Mucosa of descending colon (tissue), 3 donors: ENCODE results near the gene NIPAL3. TPM values are rescaled to one million over a fixed set of nuclear protein-coding genes. Genes with fewer than 3 reads are reported as not detected.
"Not testable (repeated sequence)": the region's sequence is repeated elsewhere in the genome, so short reads cannot be mapped to it uniquely, and the experiment has no call there.

Source experiments
- ATAC-seq: fragments of 200-7000 bp; cut with Tn5 transposase; one replicate; pipeline ENCODE4 v1.9.1; 2020; ENCODE audit warnings: mild to moderate bottlenecking, moderate library complexity
- DNase-seq, 3 donors: peaks; one replicate each; pipeline ENCODE4 v3.0.0-alpha.2; 2020
- H3K36me3 ChIP-seq: fragments of 200-600 bp; one replicate; pipeline ENCODE4 v1.8.0; 2021; ENCODE audit warnings: low read depth, mild to moderate bottlenecking
- H3K4me1 ChIP-seq: fragments of 200-600 bp; one replicate; pipeline ENCODE4 v1.8.0; 2021; ENCODE audit warnings: low read depth, mild to moderate bottlenecking
- H3K4me3 ChIP-seq: fragments of 200-600 bp; one replicate; pipeline ENCODE4 v1.8.0; 2021; ENCODE audit warnings: mild to moderate bottlenecking
- H3K9me3 ChIP-seq: fragments of 200-600 bp; one replicate; pipeline ENCODE4 v1.8.0; 2021; ENCODE audit warnings: mild to moderate bottlenecking
- intact Hi-C, 2 donors: fragments of 100-400 bp; cut with DNase I in 1 of 2; cut with micrococcal nuclease in 1 of 2; formaldehyde crosslinking; loops; one replicate each; pipeline versions ENCODE4 v1.11.0 to v1.11.1; 2022; cut with DNase I, micrococcal nuclease
- total RNA-seq, 3 donors: library from RNA; stranded (reverse); fragmentation: NEBNext Ultra II Directional in 2 of 3; extraction: Animal tissue kit (Norgen Biotek cat#: 25700) in 2 of 3; gene quantifications; one replicate each; pipeline versions ENCODE4 v1.2.1 to v1.2.4, GENCODE V29; 2021 to 2023
- TF ChIP-seq, protein P1 (sequence below): fragments of 200-600 bp; IDR thresholded peaks from one replicate; pipeline ENCODE4 v1.8.0; 2022; ENCODE audit warnings: antibody characterized with exemption, mild to moderate bottlenecking
- donor health status: DM: no; HTN: no; CAD: no; lungs with moderate emphysema.
- donor health status: DM: no; HTN: no; CAD: no.
- donor health status: DM: no; HTN: yes; CAD: no.

The NIPAL3 gene
- total RNA-seq, 3 donors from 2014 or later: 38.3 to 52.5 (median 40.7) TPM

DNA sequence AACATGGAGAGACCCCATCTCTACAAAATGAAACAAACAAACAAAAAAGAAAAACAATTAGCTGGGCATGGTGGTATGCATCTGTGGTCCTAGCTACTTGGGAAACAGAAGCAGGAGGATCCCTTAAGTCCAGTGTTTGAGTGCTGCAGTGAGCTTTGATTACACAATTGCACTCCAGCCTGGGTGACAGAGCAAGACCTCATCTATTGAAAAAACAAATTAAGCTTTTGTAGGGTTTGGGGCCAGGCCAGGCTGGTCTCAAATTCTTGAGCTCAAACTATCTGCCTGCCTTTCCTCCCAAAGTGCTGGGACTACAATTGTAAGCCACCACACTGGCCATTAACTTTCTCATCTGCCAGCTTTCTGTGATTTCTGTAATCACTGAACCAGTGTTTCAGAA is 27.2 kb downstream of the NIPAL3 start:
- no peaks in the 10 kb centered on the region for H3K4me1 ChIP-seq
- H3K36me3 ChIP-seq: no peaks in the 10 kb centered on the region
- no peak for ATAC-seq
- no peaks in the 10 kb centered on the region for H3K9me3 ChIP-seq
- H3K4me3 ChIP-seq: no peak overlapping the region
- no peak for DNase-seq
- intact Hi-C loops: no loop called here
- TF ChIP-seq, protein P1, sequence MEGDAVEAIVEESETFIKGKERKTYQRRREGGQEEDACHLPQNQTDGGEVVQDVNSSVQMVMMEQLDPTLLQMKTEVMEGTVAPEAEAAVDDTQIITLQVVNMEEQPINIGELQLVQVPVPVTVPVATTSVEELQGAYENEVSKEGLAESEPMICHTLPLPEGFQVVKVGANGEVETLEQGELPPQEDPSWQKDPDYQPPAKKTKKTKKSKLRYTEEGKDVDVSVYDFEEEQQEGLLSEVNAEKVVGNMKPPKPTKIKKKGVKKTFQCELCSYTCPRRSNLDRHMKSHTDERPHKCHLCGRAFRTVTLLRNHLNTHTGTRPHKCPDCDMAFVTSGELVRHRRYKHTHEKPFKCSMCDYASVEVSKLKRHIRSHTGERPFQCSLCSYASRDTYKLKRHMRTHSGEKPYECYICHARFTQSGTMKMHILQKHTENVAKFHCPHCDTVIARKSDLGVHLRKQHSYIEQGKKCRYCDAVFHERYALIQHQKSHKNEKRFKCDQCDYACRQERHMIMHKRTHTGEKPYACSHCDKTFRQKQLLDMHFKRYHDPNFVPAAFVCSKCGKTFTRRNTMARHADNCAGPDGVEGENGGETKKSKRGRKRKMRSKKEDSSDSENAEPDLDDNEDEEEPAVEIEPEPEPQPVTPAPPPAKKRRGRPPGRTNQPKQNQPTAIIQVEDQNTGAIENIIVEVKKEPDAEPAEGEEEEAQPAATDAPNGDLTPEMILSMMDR: no peak

DNA sequence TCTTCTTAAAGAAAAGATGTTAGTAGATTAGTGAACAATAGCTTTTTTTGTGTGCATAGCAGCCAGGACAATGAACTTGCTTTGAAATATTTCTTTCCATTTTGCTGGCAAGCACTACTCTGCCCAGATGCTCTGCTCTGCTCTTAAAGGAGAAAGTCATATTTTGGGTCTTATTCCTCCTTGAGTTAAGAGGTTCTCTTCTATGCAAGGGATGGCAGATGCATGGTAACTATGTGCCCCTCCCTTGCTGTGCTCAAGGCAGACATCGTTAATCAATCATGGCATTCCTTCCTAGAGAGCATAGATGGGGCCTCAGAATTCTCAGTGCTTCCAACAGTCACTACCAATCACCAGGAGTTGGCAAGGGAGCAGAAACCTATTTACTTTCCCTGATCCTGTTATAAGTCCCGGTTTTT is 27.6 kb downstream of the NIPAL3 start:
- no peak for ATAC-seq
- intact Hi-C loops: no loop called here
- DNase-seq: no peak
- Histone ChIP-seq H3K36me3 (no peaks in the 10 kb centered on the region), H3K4me3 (no peak overlapping the region), H3K9me3 (no peaks in the 10 kb centered on the region), H3K4me1 (no peaks in the 10 kb centered on the region)
- TF ChIP-seq, protein P1: no peak

DNA sequence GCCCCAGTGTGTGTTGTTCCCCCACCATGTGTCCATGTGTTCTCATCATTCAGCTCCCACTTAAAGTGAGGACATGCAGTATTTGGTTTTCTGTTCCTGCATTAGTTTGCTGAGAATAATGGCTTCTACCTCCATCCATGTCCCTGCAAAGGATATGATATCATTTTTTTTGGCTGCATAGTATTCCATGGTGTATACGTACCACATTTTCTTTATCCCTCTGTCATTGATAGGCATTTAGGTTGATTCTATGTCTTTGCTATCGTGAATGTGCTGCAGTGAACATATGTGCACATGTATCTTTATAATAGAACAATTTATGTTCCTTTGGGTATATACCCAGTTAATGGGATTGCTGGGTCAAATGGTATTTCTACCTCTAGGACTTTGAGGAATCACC is 30.8 kb downstream of the NIPAL3 start:
- H3K36me3 ChIP-seq, ATAC-seq, H3K4me3 ChIP-seq, H3K9me3 ChIP-seq, intact Hi-C loops, DNase-seq, H3K4me1 ChIP-seq: not testable (repeated sequence)

DNA sequence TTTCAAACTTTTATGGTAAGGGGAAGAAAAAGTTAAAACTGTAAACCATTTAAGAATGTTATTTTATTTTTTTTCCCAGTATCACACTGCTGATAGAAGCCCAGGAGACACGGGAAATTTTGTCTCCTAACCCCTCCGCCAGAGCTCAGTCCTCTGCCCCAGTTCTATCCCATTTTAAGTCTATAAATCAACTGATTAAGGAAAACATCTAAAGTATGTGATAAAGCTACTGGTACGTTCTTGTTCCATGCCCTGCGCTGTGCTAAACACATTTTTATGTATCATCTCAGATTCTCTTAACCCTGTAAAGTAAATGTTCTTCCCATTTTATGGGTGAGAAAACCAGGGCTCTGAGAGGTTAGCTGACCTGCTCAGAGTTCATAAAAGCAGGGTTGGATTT is 34.7 kb downstream of the NIPAL3 start:
- H3K9me3 ChIP-seq: no peaks in the 10 kb centered on the region
- intact Hi-C loops: no loop called here
- TF ChIP-seq, protein P1: no peak
- H3K36me3 ChIP-seq: no peaks in the 10 kb centered on the region
- H3K4me1 ChIP-seq: no peaks in the 10 kb centered on the region
- H3K4me3 ChIP-seq: no peak overlapping the region
- ATAC-seq: no peak
- DNase-seq: no peak

DNA sequence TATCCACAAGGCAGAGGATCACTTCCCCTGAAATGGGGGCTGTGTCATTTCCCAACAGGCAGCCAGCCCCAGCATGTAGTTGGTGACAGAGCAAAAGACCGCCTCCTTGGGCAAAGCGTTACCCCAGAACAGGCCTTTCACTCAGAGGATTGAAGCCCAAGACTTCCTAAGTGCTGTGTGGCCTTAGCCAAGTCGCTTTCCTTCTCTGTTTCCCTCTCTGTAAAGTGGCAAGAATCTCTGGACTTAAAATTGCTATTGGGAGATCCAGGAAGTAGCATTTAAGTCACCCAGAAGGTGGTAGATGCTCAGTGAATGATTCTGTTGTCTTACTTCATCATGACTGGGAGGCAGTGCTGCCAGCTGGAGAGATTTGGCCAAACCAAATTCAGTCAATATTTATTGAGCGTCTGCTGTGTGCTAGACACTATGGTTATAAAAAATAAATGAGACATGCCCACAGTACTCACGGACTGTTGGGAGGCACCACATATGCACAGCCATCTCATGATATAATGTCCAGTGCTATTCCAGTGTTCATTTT is 35.3 kb downstream of the NIPAL3 start:
- ATAC-seq: no peak
- no peak for DNase-seq
- H3K36me3 ChIP-seq: no peaks in the 10 kb centered on the region
- no peaks in the 10 kb centered on the region for H3K4me1 ChIP-seq
- intact Hi-C loops: no loop called here
- H3K4me3 ChIP-seq: no peak overlapping the region
- H3K9me3 ChIP-seq: no peaks in the 10 kb centered on the region
- TF ChIP-seq, protein P1: no peak

DNA sequence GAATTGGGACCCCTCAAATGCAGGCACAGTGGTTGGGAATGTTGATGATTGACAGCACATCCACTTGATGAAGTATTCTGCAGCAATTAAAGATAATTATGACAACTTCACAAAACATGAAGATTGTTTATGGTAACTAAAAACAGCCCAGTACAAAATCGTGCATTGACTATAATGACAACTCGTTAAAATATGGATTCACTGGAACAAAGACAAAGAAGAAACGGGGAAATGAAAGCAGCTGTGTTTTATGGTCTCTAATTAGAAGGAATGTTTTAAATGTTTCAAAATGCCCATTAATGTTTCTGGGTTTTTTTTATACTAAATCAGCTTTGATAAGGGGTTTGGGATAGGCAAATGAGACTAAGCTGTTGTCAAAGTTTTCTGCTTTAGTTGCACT is 36.1 kb downstream of the NIPAL3 start:
- no peak for DNase-seq
- Histone ChIP-seq H3K4me3 (no peak overlapping the region), H3K36me3 (peaks cover 3% of the 10 kb centered on the region), H3K4me1 (no peaks in the 10 kb centered on the region), H3K9me3 (no peaks in the 10 kb centered on the region)
- ATAC-seq: no peak
- TF ChIP-seq, protein P1: no peak
- intact Hi-C loops: no loop called here
